Muscle of arm (tissue), 12 donors: ENCODE data around the gene SLC11A1. TPM values are rescaled to one million over a fixed set of nuclear protein-coding genes. Genes with fewer than 3 reads are reported as not detected.

ENCODE experiments used
- DNase-seq: peaks from one replicate; pipeline ENCODE4 v3.0.0-alpha.2; 2013
- polyA plus RNA-seq, 12 donors: library from polyadenylated mRNA; unstranded; fragments of 120-200 nt; gene quantifications; one replicate each; pipeline ENCODE4 v1.2.1, GENCODE V29; 2013; ENCODE audit not compliant: insufficient read length in 12 of 12

The SLC11A1 gene
- polyA plus RNA-seq, 12 donors: 0.22 to 3.0 (median 0.56) TPM; not detected in 2

- DNase-seq: no peak
Observed at GRCh38 chr2:218404351-218405085, 22.4 kb downstream of the SLC11A1 start.

DNA sequence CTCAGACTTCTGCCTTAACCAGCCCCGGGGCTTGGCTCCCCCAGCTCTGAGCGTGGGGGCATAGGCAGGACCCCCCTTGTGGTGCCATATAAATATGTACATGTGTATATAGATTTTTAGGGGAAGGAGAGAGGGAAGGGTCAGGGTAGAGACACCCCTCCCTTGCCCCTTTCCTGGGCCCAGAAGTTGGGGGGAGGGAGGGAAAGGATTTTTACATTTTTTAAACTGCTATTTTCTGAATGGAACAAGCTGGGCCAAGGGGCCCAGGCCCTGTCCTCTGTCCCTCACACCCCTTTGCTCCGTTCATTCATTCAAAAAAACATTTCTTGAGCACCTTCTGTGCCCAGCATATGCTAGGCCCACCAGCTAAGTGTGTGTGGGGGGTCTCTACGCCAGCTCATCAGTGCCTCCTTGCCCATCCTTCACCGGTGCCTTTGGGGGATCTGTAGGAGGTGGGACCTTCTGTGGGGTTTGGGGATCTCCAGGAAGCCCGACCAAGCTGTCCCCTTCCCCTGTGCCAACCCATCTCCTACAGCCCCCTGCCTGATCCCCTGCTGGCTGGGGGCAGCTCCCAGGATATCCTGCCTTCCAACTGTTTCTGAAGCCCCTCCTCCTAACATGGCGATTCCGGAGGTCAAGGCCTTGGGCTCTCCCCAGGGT, 23.1 kb downstream of the SLC11A1 start:
- no peak for DNase-seq

DNA sequence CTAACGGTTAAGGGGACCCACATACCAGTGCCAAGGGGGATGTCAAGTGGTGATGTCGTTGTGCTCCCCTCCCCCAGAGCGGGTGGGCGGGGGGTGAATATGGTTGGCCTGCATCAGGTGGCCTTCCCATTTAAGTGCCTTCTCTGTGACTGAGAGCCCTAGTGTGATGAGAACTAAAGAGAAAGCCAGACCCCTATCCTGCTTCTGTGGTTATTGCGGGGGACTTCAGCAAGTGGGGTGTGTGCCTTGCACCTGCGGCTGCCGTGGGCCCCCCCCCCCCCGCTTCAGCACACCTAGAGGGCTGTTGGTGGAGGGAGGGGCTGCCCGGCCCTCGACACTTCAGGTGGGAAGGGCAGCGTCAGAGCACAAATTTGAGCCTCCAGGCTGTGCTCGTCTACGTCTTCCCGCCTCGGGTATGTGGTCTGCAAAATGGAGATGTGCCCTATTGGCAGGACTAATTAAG, 23.7 kb downstream of the SLC11A1 start:
- no peak for DNase-seq

DNA sequence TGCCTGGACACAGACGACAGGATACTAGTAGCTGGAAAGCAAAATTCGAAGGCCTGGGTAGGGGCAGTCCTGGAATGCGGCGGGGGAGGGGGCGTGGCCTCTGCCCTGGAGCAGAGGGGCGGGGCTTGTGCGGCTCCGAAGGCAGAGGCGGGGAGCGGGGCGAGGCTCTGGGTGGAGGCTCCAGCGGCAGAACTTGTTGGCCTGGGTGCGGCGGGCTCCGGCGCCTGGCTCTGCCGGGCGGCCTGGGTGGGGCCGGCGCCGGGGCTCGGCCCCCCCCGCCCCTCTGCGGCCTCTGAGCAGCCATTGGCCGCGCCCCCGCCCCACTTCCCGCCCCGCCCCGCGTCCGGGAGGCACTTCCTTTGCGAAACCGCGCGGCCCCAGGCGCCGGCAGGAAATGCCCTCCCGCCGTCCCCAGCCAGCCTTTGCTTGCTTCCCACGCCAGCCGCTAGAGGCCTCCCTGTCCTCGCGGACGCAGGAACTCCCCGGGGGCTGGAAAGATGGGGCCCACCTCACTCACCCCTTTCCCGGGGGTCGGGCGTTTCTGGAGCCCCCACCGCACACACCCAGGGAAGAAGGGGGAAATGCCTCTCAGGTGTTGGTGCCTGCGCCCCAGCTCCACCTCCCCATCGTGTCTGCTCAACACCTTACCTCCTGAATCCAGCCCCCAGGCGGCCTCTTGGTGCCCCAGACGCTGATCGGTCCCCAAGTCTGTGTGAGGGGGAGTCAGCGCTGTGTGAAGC, 24.3 kb downstream of the SLC11A1 start:
- DNase-seq: peak; percentile 88

GRCh38 chr2:218406949-218407618, 25.0 kb downstream of the SLC11A1 start:
- DNase-seq: peak; percentile 64

DNA sequence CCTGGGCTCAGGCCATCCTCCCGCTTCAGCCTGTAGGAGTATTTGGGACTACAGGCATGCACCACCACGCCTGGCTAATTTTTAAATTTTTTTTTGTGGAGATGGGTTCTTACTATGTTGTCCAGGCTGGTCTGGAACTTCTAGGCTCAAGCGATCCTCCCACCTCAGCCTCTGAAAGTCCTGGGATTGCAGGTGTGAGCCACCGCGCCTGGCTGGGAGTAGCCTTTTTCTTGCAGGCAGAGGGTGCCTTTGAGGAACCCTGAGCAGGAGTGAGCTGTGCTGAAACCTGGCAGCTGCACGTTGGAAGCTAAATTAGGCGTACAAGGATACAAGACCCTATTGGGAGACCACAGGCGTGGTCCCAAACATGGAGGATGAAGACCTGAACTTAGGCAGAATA, 25.6 kb downstream of the SLC11A1 start:
- DNase-seq: no peak

DNA sequence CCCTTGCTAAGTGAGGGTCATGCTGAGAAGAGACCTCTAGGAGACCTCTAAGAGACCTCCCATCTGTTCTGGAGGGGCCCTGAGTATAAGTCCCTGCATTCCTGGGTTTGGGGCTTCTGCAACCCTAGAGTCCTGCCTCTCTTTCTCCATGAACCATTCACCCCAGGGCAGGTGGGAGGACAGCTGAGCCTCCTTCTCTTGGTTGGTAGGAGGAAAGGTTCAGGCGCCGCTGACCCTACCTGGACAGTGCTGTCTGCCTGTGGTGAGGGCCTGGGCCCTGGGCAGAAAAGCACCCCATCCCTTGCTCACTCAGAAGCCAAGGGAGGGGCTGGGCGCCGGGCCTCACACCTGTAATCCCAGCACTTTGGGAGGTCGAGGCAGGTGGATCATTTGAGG, 36.2 kb downstream of the SLC11A1 start:
- DNase-seq: no peak

- DNase-seq: no peak
Observed at GRCh38 chr2:218418717-218419458, 36.8 kb downstream of the SLC11A1 start, which contains the start of gene VIL1. Gene VIL1 (plus strand): TSS chr2:218419123. CDS start chr2:218423779, 4,656 bp downstream.

DNA sequence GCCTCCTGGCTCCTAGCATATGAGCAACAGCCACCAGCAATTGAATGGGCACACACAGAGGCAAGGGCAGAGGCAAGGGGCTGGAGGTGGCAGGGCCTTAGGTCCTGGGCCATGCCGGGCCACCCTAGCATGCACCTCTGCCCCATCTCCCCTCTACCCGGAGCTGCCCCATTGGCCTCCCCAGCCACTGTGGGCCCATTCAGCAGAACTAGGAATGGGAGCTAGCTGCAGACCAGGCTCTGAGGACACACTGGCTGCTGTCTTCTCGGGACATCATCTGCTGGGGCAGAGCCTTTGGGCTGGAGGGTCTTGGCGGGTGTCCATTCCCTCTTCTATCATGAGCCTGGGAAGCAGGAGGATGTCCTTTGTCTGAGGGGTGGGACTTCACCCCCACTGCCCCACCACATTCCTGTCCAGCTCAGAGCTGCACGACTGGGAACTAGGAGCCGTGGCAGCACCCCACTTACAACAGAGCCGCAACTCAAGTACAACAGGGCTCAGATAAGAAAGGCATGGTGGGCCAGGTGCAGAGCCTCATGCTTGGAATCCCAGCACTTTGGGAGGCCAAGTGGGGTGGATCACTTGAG, 37.6 kb downstream of the SLC11A1 start:
- DNase-seq: no peak

GRCh38 chr2:218421027-218421426, 39.0 kb downstream of the SLC11A1 start:
- DNase-seq: no peak

GRCh38 chr2:218422403-218423086, 40.5 kb downstream of the SLC11A1 start:
- DNase-seq: no peak

DNA sequence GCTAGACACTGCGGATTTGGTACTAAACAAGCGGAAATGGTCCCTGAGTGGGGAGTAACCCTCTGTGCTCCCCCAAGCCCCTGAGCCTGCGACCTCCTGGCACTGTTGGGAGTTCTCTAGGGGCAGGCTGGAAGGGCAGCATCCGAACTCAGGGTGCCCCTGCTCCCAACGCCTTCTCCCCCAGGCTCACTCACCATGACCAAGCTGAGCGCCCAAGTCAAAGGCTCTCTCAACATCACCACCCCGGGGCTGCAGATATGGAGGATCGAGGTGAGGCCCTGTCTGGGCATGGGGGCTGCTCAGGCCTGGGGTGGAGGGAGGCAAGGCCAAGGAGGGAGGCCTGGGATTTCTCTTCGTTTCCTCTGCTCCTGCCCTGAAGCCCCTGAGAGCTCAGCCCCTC, 41.5 kb downstream of the SLC11A1 start:
- DNase-seq: no peak

- DNase-seq: no peak
Observed at GRCh38 chr2:218425531-218425930, 43.5 kb downstream of the SLC11A1 start.

DNA sequence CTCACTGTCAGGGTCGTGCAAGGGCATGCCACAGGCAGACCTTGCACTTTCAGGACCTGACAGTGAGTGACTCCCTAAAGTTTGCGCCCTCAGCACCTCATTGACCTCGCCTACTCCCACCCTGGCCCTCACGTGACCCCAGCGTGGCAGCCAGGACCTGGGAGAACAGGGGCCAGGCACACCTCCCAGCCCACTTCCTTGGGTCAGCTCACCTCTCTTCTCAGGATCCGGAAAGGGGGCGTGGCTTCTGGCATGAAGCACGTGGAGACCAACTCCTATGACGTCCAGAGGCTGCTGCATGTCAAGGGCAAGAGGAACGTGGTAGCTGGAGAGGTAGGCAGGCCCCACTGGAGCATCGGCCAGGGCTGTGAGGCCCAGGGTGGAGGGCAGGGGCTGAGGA, 45.7 kb downstream of the SLC11A1 start:
- no peak for DNase-seq

GRCh38 chr2:218428846-218429558, 46.9 kb downstream of the SLC11A1 start:
- DNase-seq: no peak

DNA sequence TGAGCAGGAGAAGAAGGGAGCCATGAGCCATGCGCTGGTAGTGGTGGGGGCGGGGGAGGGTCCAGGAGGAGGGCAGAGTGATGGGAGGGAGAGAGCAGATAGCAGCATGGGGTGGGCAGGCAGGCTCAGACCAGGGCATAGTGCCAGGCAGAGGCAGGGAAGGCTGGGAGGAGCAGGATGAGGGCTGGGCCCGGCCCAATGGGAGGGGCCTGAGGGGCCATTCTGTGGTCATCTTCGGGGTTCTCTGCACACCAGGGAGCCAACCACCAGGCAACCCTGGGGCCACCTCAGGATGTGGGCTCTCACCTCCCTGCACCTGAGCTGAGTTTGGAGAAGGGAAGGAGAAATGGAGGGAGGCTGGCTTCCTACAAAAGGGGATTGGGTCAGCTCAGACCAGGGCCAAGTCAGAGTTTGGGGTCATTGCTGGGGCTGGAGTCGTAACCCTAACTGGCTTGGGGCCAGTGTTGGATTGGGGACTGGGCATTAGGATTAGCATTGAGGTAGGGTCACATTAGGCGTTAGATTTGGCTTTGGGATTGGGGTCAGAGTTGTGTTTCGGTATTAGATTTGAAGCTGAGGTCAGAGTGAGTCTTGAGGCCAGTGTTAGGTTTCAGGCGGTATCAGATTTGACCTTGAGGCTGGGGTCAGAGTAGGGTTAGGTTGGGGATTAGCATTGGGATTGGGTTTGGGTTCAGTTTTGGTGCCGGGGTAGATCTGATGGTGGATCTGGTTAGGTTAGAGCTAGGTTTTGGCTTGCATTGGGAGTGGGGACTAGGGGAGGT, 48.0 kb downstream of the SLC11A1 start:
- DNase-seq: no peak

GRCh38 chr2:218430721-218431120, 48.6 kb downstream of the SLC11A1 start:
- DNase-seq: no peak

DNA sequence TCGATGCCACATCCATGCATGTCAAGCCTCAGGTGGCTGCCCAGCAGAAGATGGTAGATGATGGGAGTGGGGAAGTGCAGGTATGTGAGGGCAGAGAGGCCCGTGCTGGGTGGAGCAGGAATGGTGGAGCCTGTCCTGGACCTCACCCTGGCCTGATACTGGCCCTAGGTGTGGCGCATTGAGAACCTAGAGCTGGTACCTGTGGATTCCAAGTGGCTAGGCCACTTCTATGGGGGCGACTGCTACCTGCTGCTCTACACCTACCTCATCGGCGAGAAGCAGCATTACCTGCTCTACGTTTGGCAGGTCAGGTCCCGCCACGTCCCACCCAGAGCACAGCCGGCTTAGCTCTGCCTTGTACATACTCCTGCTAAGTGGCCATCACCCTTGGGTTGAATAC, 49.8 kb downstream of the SLC11A1 start:
- no peak for DNase-seq
